Ishikawa (cell line): ENCODE measurements around the gene IL2RA.

Experiments
- CEBPB ChIP-seq: IDR thresholded peaks from 2 replicates; pipeline ENCODE4 v1.6.1; 2012
- CREB1 ChIP-seq: IDR thresholded peaks from 2 replicates; pipeline ENCODE4 v1.6.1; 2012; ENCODE audit warnings: low read depth
- EGR1 ChIP-seq: IDR thresholded peaks from 2 replicates; pipeline ENCODE4 v1.6.1; 2012
- EP300 ChIP-seq: IDR thresholded peaks from 2 replicates; pipeline ENCODE4 v1.6.1; 2012; ENCODE audit warnings: borderline replicate concordance
- FOXM1 ChIP-seq: IDR thresholded peaks from 2 replicates; pipeline ENCODE4 v1.6.1; 2012; ENCODE audit warnings: low read depth, borderline replicate concordance
- MAX ChIP-seq: IDR thresholded peaks from 2 replicates; pipeline ENCODE4 v1.6.1; 2012
- NFIC ChIP-seq: IDR thresholded peaks from 2 replicates; pipeline ENCODE4 v1.6.1; 2012
- RAD21 ChIP-seq: IDR thresholded peaks from 2 replicates; pipeline ENCODE4 v1.6.1; 2012; ENCODE audit warnings: low read depth
- REST ChIP-seq: IDR thresholded peaks from 2 replicates; pipeline ENCODE4 v1.6.1; 2012; ENCODE audit warnings: low read depth, mild to moderate bottlenecking
- TAF1 ChIP-seq: IDR thresholded peaks from 2 replicates; pipeline ENCODE4 v1.6.1; 2012; ENCODE audit warnings: low read depth, mild to moderate bottlenecking
- TCF12 ChIP-seq: IDR thresholded peaks from 2 replicates; pipeline ENCODE4 v1.6.1; 2012; ENCODE audit warnings: low read depth
- TEAD4 ChIP-seq: IDR thresholded peaks from 2 replicates; pipeline ENCODE4 v1.6.1; 2012
- USF1 ChIP-seq: IDR thresholded peaks from 2 replicates; pipeline ENCODE4 v1.6.1; 2012
- YY1 ChIP-seq: IDR thresholded peaks from 2 replicates; pipeline ENCODE4 v1.6.1; 2012; ENCODE audit warnings: low read depth
- ZBTB7A ChIP-seq: IDR thresholded peaks from 2 replicates; pipeline ENCODE4 v1.6.1; 2012; ENCODE audit warnings: low read depth

IL2RA gene

GRCh38 chr10:6068006-6068405, 5.8 kb upstream of the IL2RA start:
- TF ChIP-seq MAX: no peak
- no peak for TF ChIP-seq TAF1
- TF ChIP-seq RAD21: no peak
- TF ChIP-seq TCF12: no peak
- no peak for TF ChIP-seq CEBPB
- no peak for TF ChIP-seq USF1
- no peak for TF ChIP-seq TEAD4
- TF ChIP-seq CREB1: no peak
- no peak for TF ChIP-seq NFIC

- TF ChIP-seq YY1 (no peak), RAD21 (no peak), MAX (no peak), FOXM1 (no peak), REST (no peak), ZBTB7A (no peak), TAF1 (no peak), TEAD4 (no peak), CEBPB (no peak), EP300 (no peak), CREB1 (no peak), EGR1 (no peak), NFIC (no peak), TCF12 (no peak), USF1 (no peak)
Measured at GRCh38 chr10:6067457-6067856, 5.3 kb upstream of the IL2RA start.

- TF ChIP-seq TCF12: no peak
- no peak for TF ChIP-seq FOXM1
- TF ChIP-seq NFIC: no peak
- TF ChIP-seq MAX: no peak
- TF ChIP-seq USF1: no peak
- TF ChIP-seq REST: no peak
- no peak for TF ChIP-seq TEAD4
- no peak for TF ChIP-seq TAF1
- TF ChIP-seq EP300: no peak
- TF ChIP-seq ZBTB7A: no peak
- TF ChIP-seq EGR1: no peak
- TF ChIP-seq YY1: no peak
- TF ChIP-seq CREB1: no peak
- TF ChIP-seq CEBPB: no peak
- no peak for TF ChIP-seq RAD21
Measured at GRCh38 chr10:6065835-6066234, 3.7 kb upstream of the IL2RA start.

GRCh38 chr10:6065406-6065805, 3.2 kb upstream of the IL2RA start:
- no peak for TF ChIP-seq NFIC
- TF ChIP-seq ZBTB7A: no peak
- no peak for TF ChIP-seq TEAD4
- no peak for TF ChIP-seq USF1
- no peak for TF ChIP-seq EGR1
- no peak for TF ChIP-seq CREB1
- no peak for TF ChIP-seq REST
- no peak for TF ChIP-seq EP300
- TF ChIP-seq MAX: no peak
- no peak for TF ChIP-seq RAD21
- TF ChIP-seq TAF1: no peak
